HCT116 (cell line): ENCODE measurements around the gene LGALS9.

Experiments used
- CEBPB ChIP-seq: IDR thresholded peaks from 2 replicates; pipeline ENCODE4 v1.6.1; 2012; ENCODE audit warnings: low read depth
- EGR1 ChIP-seq: IDR thresholded peaks from 2 replicates; pipeline ENCODE4 v1.6.1; 2012; ENCODE audit warnings: low read depth
- EZH2 ChIP-seq: fragments of 200-600 bp; sonication (generic); IDR thresholded peaks from 2 replicates; pipeline ENCODE4 v1.6.1; 2017; ENCODE audit warnings: antibody characterized with exemption, mixed run types
- EZH2phosphoT487 ChIP-seq: fragments of 200-600 bp; IDR thresholded peaks from 2 replicates; pipeline ENCODE4 v1.6.1; 2018; ENCODE audit warnings: antibody characterized with exemption, borderline replicate concordance
- POLR2A ChIP-seq: IDR thresholded peaks from 2 replicates; pipeline ENCODE4 v1.7.0; 2011; ENCODE audit warnings: borderline replicate concordance; ENCODE audit not compliant: insufficient read depth, insufficient read length; ENCODE audit errors: extremely low read depth
- POLR2AphosphoS5 ChIP-seq: IDR thresholded peaks from 2 replicates; pipeline ENCODE4 v1.6.1; 2011; ENCODE audit warnings: mild to moderate bottlenecking, low read depth, low read length, moderate library complexity
- RAD21 ChIP-seq: IDR thresholded peaks from 2 replicates; pipeline ENCODE4 v1.6.1; 2012; ENCODE audit warnings: low read depth, mild to moderate bottlenecking
- SIN3A ChIP-seq: IDR thresholded peaks from 2 replicates; pipeline ENCODE4 v1.6.1; 2012; ENCODE audit warnings: low read depth
- SRF ChIP-seq: IDR thresholded peaks from 2 replicates; pipeline ENCODE4 v1.6.1; 2012; ENCODE audit warnings: low read depth
- TCF7L2 ChIP-seq: IDR thresholded peaks from 2 replicates; pipeline ENCODE4 v1.7.0; 2011; ENCODE audit warnings: borderline replicate concordance, inconsistent platforms; ENCODE audit not compliant: insufficient read depth, insufficient read length; ENCODE audit errors: extremely low read depth
- TF ChIP-seq, protein P1 (sequence below), 3 experiments: fragments of 200-600 bp in 1 of 3; sonication (generic) in 1 of 3; IDR thresholded peaks in 2 of 3; conservative IDR thresholded peaks in 1 of 3; 2 replicates each; pipeline ENCODE4 v1.5.1; 2012 to 2017; ENCODE audit warnings: low read depth in 2 of 3, low read length in 2 of 3, antibody characterized with exemption in 1 of 3, borderline replicate concordance in 1 of 3, control low read depth in 1 of 3, mild to moderate bottlenecking in 1 of 3, mixed read lengths in 1 of 3, mixed run types in 1 of 3, moderate library complexity in 1 of 3; ENCODE audit not compliant: insufficient read depth in 1 of 3
- TF ChIP-seq, protein P2 (sequence below): IDR thresholded peaks from 2 replicates; pipeline ENCODE4 v1.6.1; 2011; ENCODE audit warnings: mild to moderate bottlenecking, low read length, moderate library complexity; ENCODE audit not compliant: insufficient replicate concordance; ENCODE audit errors: extremely low read depth
- TF ChIP-seq, protein P3 (sequence below): IDR thresholded peaks from 2 replicates; pipeline ENCODE4 v1.6.1; 2012; ENCODE audit warnings: low read depth
- TF ChIP-seq, protein P4 (sequence below): IDR thresholded peaks from 2 replicates; pipeline ENCODE4 v1.6.1; 2012

DNA sequence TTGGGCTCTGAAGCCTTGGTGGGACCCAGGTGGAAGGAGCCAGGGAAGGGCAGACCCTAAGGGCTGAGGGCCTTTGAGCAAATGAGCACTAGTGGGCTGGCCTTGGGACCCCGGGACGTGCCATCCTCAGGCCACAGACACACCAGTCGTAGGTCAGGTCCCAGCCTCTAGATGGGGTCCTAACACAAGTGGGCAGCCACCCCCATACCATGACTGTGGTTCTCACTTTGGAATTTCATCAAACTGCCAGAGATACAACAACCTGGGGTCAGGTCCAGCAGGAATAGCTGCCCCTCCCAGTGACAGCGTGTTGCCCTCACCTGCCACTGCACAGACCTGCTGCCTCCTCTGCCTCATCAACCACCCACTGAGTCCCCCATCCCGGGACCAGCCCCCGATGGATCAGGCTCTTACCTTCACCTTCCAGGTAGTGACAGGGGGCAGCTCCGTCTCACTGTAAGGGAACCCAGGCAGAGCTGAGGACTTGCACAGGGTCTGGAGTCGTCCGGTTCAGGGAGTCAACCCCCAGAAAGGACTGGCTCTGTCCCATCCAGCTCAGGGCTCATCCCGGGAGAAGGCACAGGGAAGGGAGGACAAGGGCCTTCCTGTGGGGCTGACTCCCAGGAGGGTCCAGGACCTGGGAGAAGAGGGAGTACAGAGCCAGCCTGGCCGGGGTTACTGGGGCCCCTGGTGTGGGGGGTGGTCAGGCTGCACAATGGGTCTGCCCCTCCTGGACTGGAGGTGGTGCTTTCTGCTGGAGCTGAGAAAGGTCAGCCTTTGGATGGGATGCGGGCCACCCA, 40.0 kb downstream of the LGALS9 start:
- TF ChIP-seq SIN3A (no peak), POLR2A (no peak), SRF (no peak), CEBPB (no peak), RAD21 (no peak), EZH2phosphoT487 (no peak), TCF7L2 (no peak), EGR1 (no peak), POLR2AphosphoS5 (no peak), EZH2 (no peak)
- TF ChIP-seq, protein P1, sequence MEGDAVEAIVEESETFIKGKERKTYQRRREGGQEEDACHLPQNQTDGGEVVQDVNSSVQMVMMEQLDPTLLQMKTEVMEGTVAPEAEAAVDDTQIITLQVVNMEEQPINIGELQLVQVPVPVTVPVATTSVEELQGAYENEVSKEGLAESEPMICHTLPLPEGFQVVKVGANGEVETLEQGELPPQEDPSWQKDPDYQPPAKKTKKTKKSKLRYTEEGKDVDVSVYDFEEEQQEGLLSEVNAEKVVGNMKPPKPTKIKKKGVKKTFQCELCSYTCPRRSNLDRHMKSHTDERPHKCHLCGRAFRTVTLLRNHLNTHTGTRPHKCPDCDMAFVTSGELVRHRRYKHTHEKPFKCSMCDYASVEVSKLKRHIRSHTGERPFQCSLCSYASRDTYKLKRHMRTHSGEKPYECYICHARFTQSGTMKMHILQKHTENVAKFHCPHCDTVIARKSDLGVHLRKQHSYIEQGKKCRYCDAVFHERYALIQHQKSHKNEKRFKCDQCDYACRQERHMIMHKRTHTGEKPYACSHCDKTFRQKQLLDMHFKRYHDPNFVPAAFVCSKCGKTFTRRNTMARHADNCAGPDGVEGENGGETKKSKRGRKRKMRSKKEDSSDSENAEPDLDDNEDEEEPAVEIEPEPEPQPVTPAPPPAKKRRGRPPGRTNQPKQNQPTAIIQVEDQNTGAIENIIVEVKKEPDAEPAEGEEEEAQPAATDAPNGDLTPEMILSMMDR (IDR thresholded peaks at IDR 0.05 in 2 of 3, conservative IDR thresholded peaks at IDR 0.05 in 1 of 3; ENCODE audit: borderline replicate concordance in 1 of 3, insufficient read depth in 1 of 3, low read depth in 2 of 3, low read length in 2 of 3): no peak
- TF ChIP-seq, protein P2, sequence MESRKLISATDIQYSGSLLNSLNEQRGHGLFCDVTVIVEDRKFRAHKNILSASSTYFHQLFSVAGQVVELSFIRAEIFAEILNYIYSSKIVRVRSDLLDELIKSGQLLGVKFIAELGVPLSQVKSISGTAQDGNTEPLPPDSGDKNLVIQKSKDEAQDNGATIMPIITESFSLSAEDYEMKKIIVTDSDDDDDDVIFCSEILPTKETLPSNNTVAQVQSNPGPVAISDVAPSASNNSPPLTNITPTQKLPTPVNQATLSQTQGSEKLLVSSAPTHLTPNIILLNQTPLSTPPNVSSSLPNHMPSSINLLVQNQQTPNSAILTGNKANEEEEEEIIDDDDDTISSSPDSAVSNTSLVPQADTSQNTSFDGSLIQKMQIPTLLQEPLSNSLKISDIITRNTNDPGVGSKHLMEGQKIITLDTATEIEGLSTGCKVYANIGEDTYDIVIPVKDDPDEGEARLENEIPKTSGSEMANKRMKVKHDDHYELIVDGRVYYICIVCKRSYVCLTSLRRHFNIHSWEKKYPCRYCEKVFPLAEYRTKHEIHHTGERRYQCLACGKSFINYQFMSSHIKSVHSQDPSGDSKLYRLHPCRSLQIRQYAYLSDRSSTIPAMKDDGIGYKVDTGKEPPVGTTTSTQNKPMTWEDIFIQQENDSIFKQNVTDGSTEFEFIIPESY: no peak
- TF ChIP-seq, protein P3, sequence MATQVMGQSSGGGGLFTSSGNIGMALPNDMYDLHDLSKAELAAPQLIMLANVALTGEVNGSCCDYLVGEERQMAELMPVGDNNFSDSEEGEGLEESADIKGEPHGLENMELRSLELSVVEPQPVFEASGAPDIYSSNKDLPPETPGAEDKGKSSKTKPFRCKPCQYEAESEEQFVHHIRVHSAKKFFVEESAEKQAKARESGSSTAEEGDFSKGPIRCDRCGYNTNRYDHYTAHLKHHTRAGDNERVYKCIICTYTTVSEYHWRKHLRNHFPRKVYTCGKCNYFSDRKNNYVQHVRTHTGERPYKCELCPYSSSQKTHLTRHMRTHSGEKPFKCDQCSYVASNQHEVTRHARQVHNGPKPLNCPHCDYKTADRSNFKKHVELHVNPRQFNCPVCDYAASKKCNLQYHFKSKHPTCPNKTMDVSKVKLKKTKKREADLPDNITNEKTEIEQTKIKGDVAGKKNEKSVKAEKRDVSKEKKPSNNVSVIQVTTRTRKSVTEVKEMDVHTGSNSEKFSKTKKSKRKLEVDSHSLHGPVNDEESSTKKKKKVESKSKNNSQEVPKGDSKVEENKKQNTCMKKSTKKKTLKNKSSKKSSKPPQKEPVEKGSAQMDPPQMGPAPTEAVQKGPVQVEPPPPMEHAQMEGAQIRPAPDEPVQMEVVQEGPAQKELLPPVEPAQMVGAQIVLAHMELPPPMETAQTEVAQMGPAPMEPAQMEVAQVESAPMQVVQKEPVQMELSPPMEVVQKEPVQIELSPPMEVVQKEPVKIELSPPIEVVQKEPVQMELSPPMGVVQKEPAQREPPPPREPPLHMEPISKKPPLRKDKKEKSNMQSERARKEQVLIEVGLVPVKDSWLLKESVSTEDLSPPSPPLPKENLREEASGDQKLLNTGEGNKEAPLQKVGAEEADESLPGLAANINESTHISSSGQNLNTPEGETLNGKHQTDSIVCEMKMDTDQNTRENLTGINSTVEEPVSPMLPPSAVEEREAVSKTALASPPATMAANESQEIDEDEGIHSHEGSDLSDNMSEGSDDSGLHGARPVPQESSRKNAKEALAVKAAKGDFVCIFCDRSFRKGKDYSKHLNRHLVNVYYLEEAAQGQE: no peak
- TF ChIP-seq, protein P4, sequence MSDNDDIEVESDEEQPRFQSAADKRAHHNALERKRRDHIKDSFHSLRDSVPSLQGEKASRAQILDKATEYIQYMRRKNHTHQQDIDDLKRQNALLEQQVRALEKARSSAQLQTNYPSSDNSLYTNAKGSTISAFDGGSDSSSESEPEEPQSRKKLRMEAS: no peak
